HCT116 (cell line): Measurements from ENCODE around the gene TF. TPM values are rescaled to one million over a fixed set of nuclear protein-coding genes. Genes with fewer than 3 reads are reported as not detected.

Source experiments
- ATAC-seq: fragments of 200-7000 bp; cut with Tn5 transposase; 2 replicates; pipeline ENCODE4 v1.9.1; 2020; ENCODE audit warnings: mild to moderate bottlenecking, moderate library complexity
- BruUV-seq: library from RNA; stranded (reverse); fragments of 400-500 nt; replicated peaks from 2 replicates; lab custom pipeline; 2021; lab: Mats Ljungman, UMichigan
- CTCF ChIA-PET: fragments of 300-600 bp; sonication (Branson Sonifier 250); formaldehyde crosslinking; loops from one replicate; lab custom pipeline; 2021; ENCODE audit warnings: antibody characterized with exemption; lab: Charles Lee
- POLR2A ChIA-PET: fragments of 300-600, 350-600 bp; sonication (Branson Sonifier 250); formaldehyde crosslinking; loops from one replicate; lab custom pipeline; 2021; ENCODE audit warnings: antibody characterized with exemption; lab: Charles Lee
- RAD21 ChIA-PET, 2 experiments: fragments of 300-600 bp; sonication (Branson Sonifier 250); formaldehyde crosslinking; loops; one replicate each; lab custom pipeline; 2023; ENCODE audit warnings: low total read pairs in 2 of 2; ENCODE audit not compliant: uncharacterized antibody in 2 of 2, unreplicated experiment in 2 of 2, low non-redundant PET in 1 of 2; lab: Charles Lee
- DNase-seq: peaks from one replicate; pipeline ENCODE4 v3.0.0-alpha.2; 2010; ENCODE audit warnings: low read depth, low spot score
- H2AFZ ChIP-seq: fragments of 200-600 bp; shearing (Covaris generic), sonication (generic); 2 replicates; pipeline ENCODE4 v1.6.1; 2017; ENCODE audit warnings: low read depth, mixed run types, mixed read lengths, antibody characterized with exemption, low read length; ENCODE audit not compliant: poor library complexity, severe bottlenecking
- H3K27ac ChIP-seq: 2 replicates; pipeline ENCODE4 v1.5.1; 2012; ENCODE audit warnings: low read depth, low read length
- H3K27me3 ChIP-seq: fragments of 200-600 bp; sonication (generic); 2 replicates; pipeline ENCODE4 v1.6.1; 2016; ENCODE audit warnings: mixed run types, low read length, mixed read lengths; ENCODE audit not compliant: insufficient read depth
- H3K36me3 ChIP-seq, 2 experiments: fragments of 200-500 bp in 1 of 2; fragments of 200-600 bp in 1 of 2; sonication (Bioruptor generic) in 1 of 2; sonication (generic) in 1 of 2; 2 replicates each; pipeline versions ENCODE4 v1.5.1 to v1.6.1; 2014 to 2016; ENCODE audit warnings: low read length in 2 of 2, inconsistent platforms in 1 of 2, mixed read lengths in 1 of 2, mixed run types in 1 of 2; ENCODE audit not compliant: insufficient read depth in 2 of 2, control insufficient read depth in 1 of 2
- H3K4me1 ChIP-seq, 2 experiments: fragments of 200-600 bp in 1 of 2; sonication (generic) in 1 of 2; 2 replicates each; pipeline versions ENCODE4 v1.5.1 to v1.6.1; 2012 to 2017; ENCODE audit warnings: low read length in 2 of 2, inconsistent platforms in 1 of 2, mild to moderate bottlenecking in 1 of 2, mixed read lengths in 1 of 2, mixed run types in 1 of 2, moderate library complexity in 1 of 2; ENCODE audit not compliant: insufficient read depth in 2 of 2, control insufficient read depth in 1 of 2
- H3K4me2 ChIP-seq: fragments of 200-600 bp; sonication (generic); 2 replicates; pipeline ENCODE4 v1.6.1; 2017; ENCODE audit warnings: mixed run types, low read length, mixed read lengths
- H3K4me3 ChIP-seq, 2 experiments: fragments of 200-600 bp in 1 of 2; sonication (generic) in 1 of 2; replicated peaks in 1 of 2; 2 replicates each; pipeline ENCODE4 v1.5.1; 2011 to 2016; ENCODE audit warnings: low read length in 2 of 2, control low read depth in 1 of 2, low read depth in 1 of 2, mild to moderate bottlenecking in 1 of 2, mixed read lengths in 1 of 2, mixed run types in 1 of 2
- H3K79me2 ChIP-seq: fragments of 200-600 bp; sonication (generic); 2 replicates; pipeline ENCODE4 v1.6.1; 2017; ENCODE audit warnings: mild to moderate bottlenecking, mixed run types, low read length, moderate library complexity, mixed read lengths; ENCODE audit not compliant: insufficient read depth
- H3K9ac ChIP-seq: fragments of 200-600 bp; sonication (generic); 2 replicates; pipeline ENCODE4 v1.6.1; 2016; ENCODE audit warnings: low read length, mixed read lengths
- H3K9me2 ChIP-seq: fragments of 200-600 bp; sonication (generic), shearing (Covaris generic); 2 replicates; pipeline ENCODE4 v1.6.1; 2017; ENCODE audit warnings: mixed run types, mild to moderate bottlenecking, moderate library complexity; ENCODE audit not compliant: insufficient read depth
- H3K9me3 ChIP-seq, 2 experiments: fragments of 200-500 bp in 1 of 2; fragments of 200-600 bp in 1 of 2; sonication (Bioruptor generic) in 1 of 2; sonication (generic) in 1 of 2; 2 replicates each; pipeline ENCODE4 v1.6.1; 2014 to 2017; ENCODE audit warnings: low read length in 2 of 2, mixed read lengths in 2 of 2, inconsistent platforms in 1 of 2, low read depth in 1 of 2, mild to moderate bottlenecking in 1 of 2, mixed run types in 1 of 2, moderate library complexity in 1 of 2; ENCODE audit not compliant: control insufficient read depth in 1 of 2, insufficient read depth in 1 of 2
- H4K20me1 ChIP-seq: fragments of 200-600 bp; sonication (generic), shearing (Covaris generic); 2 replicates; pipeline ENCODE4 v1.6.1; 2017; ENCODE audit warnings: mixed run types, mild to moderate bottlenecking, moderate library complexity; ENCODE audit not compliant: insufficient read depth
- CBX3 ChIP-seq: IDR thresholded peaks from 2 replicates; pipeline ENCODE4 v1.6.1; 2012; ENCODE audit warnings: low read depth
- EGR1 ChIP-seq: IDR thresholded peaks from 2 replicates; pipeline ENCODE4 v1.6.1; 2012; ENCODE audit warnings: low read depth
- ELF1 ChIP-seq: IDR thresholded peaks from 2 replicates; pipeline ENCODE4 v1.6.1; 2012; ENCODE audit warnings: low read depth, borderline replicate concordance
- EZH2 ChIP-seq: fragments of 200-600 bp; sonication (generic); IDR thresholded peaks from 2 replicates; pipeline ENCODE4 v1.6.1; 2017; ENCODE audit warnings: antibody characterized with exemption, mixed run types
- EZH2phosphoT487 ChIP-seq: fragments of 200-600 bp; IDR thresholded peaks from 2 replicates; pipeline ENCODE4 v1.6.1; 2018; ENCODE audit warnings: antibody characterized with exemption, borderline replicate concordance
- FOSL1 ChIP-seq: IDR thresholded peaks from 2 replicates; pipeline ENCODE4 v1.6.1; 2012; ENCODE audit warnings: low read depth
- POLR2A ChIP-seq: IDR thresholded peaks from 2 replicates; pipeline ENCODE4 v1.7.0; 2011; ENCODE audit warnings: borderline replicate concordance; ENCODE audit not compliant: insufficient read depth, insufficient read length; ENCODE audit errors: extremely low read depth
- POLR2AphosphoS5 ChIP-seq: IDR thresholded peaks from 2 replicates; pipeline ENCODE4 v1.6.1; 2011; ENCODE audit warnings: mild to moderate bottlenecking, low read depth, low read length, moderate library complexity
- RAD21 ChIP-seq: IDR thresholded peaks from 2 replicates; pipeline ENCODE4 v1.6.1; 2012; ENCODE audit warnings: low read depth, mild to moderate bottlenecking
- SIN3A ChIP-seq: IDR thresholded peaks from 2 replicates; pipeline ENCODE4 v1.6.1; 2012; ENCODE audit warnings: low read depth
- SP1 ChIP-seq: IDR thresholded peaks from 2 replicates; pipeline ENCODE4 v1.6.1; 2012; ENCODE audit warnings: low read depth
- SRF ChIP-seq: IDR thresholded peaks from 2 replicates; pipeline ENCODE4 v1.6.1; 2012; ENCODE audit warnings: low read depth
- TCF7L2 ChIP-seq: IDR thresholded peaks from 2 replicates; pipeline ENCODE4 v1.7.0; 2011; ENCODE audit warnings: borderline replicate concordance, inconsistent platforms; ENCODE audit not compliant: insufficient read depth, insufficient read length; ENCODE audit errors: extremely low read depth
- YY1 ChIP-seq: IDR thresholded peaks from 2 replicates; pipeline ENCODE4 v1.6.1; 2011; ENCODE audit warnings: low read length, low read depth, moderate library complexity, mild to moderate bottlenecking; ENCODE audit not compliant: insufficient replicate concordance; ENCODE audit errors: extremely low read depth
- ZFX ChIP-seq: fragments of 450-650 bp; IDR thresholded peaks from 2 replicates; pipeline ENCODE4 v1.6.1; 2017
- intact Hi-C: fragments of 100-400 bp; cut with micrococcal nuclease; formaldehyde crosslinking; loops from 2 replicates; pipeline ENCODE4 v1.10.0; 2022
- total RNA-seq: library from RNA; stranded (reverse); gene quantifications from one replicate; pipeline ENCODE4 v1.2.1, GENCODE V29; 2021; ENCODE audit not compliant: unreplicated experiment
- TF ChIP-seq, protein P1 (sequence below): IDR thresholded peaks from 2 replicates; pipeline ENCODE4 v1.6.1; 2012
- TF ChIP-seq, protein P2 (sequence below): IDR thresholded peaks from 2 replicates; pipeline ENCODE4 v1.6.1; 2012; ENCODE audit warnings: low read depth
- TF ChIP-seq, protein P3 (sequence below): IDR thresholded peaks from 2 replicates; pipeline ENCODE4 v1.6.1; 2011; ENCODE audit warnings: mild to moderate bottlenecking, low read length, moderate library complexity; ENCODE audit not compliant: insufficient replicate concordance; ENCODE audit errors: extremely low read depth
- TF ChIP-seq, protein P4 (sequence below): IDR thresholded peaks from 2 replicates; pipeline ENCODE4 v1.6.1; 2012

The TF gene
- total RNA-seq, 1 experiment from 2014 or later = 10.4 TPM

DNA sequence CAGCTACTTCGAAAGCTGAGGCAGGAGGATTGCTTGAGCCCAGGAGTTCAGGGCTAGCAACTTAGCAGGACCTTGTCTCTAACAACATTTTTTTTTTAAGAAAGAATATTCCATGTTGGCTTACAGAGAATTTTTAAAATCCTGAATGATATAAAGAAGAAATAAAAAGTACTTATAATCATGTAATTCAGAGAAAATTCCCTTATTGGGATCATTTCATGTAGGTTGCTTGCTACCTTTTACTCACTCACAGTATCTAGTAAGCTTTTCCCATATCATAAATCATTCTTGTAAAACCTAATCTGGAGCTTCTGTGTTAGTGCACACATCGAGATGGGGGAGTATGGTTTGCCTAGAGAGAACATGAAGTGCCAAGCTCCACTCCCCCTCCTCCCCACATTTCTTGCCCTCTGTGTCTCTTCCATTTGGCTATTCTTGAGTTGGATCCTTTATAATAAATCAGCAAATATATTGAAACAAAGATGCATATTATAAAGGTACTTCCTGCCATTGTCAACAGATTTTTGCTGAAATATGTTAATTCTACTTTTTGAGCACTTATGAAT lies 13.6 kb downstream of the TF start:
- Histone ChIP-seq H3K36me3 (no peaks in the 10 kb centered on the region), H3K9ac (no peak overlapping the region), H4K20me1 (no peaks in the 10 kb centered on the region), H3K9me2 (no peaks in the 10 kb centered on the region), H2AFZ (no peak overlapping the region), H3K4me1 (no peaks in the 10 kb centered on the region), H3K9me3 (no peaks in the 10 kb centered on the region), H3K79me2 (no peaks in the 10 kb centered on the region), H3K27ac (no peak overlapping the region), H3K4me3 (no peak overlapping the region), H3K27me3 (peaks cover 25% of the 10 kb centered on the region), H3K4me2 (no peak overlapping the region)
- RAD21 ChIA-PET = no interaction called here
- CTCF ChIA-PET = no interaction called here
- ATAC-seq (no peak), DNase-seq (no peak)
- intact Hi-C loops = no loop called here
- POLR2A ChIA-PET = no interaction called here
- BruUV-seq = no TSS peak
- TF ChIP-seq EGR1 (no peak), POLR2A (no peak), TCF7L2 (no peak), SRF (no peak), CBX3 (no peak), EZH2phosphoT487 (no peak), RAD21 (no peak), ELF1 (no peak), FOSL1 (no peak), EZH2 (no peak), POLR2AphosphoS5 (no peak), SIN3A (no peak), YY1 (no peak), SP1 (no peak), ZFX (no peak)
- TF ChIP-seq, protein P1, sequence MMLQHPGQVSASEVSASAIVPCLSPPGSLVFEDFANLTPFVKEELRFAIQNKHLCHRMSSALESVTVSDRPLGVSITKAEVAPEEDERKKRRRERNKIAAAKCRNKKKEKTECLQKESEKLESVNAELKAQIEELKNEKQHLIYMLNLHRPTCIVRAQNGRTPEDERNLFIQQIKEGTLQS = no peak
- TF ChIP-seq, protein P2, sequence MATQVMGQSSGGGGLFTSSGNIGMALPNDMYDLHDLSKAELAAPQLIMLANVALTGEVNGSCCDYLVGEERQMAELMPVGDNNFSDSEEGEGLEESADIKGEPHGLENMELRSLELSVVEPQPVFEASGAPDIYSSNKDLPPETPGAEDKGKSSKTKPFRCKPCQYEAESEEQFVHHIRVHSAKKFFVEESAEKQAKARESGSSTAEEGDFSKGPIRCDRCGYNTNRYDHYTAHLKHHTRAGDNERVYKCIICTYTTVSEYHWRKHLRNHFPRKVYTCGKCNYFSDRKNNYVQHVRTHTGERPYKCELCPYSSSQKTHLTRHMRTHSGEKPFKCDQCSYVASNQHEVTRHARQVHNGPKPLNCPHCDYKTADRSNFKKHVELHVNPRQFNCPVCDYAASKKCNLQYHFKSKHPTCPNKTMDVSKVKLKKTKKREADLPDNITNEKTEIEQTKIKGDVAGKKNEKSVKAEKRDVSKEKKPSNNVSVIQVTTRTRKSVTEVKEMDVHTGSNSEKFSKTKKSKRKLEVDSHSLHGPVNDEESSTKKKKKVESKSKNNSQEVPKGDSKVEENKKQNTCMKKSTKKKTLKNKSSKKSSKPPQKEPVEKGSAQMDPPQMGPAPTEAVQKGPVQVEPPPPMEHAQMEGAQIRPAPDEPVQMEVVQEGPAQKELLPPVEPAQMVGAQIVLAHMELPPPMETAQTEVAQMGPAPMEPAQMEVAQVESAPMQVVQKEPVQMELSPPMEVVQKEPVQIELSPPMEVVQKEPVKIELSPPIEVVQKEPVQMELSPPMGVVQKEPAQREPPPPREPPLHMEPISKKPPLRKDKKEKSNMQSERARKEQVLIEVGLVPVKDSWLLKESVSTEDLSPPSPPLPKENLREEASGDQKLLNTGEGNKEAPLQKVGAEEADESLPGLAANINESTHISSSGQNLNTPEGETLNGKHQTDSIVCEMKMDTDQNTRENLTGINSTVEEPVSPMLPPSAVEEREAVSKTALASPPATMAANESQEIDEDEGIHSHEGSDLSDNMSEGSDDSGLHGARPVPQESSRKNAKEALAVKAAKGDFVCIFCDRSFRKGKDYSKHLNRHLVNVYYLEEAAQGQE = no peak
- TF ChIP-seq, protein P3, sequence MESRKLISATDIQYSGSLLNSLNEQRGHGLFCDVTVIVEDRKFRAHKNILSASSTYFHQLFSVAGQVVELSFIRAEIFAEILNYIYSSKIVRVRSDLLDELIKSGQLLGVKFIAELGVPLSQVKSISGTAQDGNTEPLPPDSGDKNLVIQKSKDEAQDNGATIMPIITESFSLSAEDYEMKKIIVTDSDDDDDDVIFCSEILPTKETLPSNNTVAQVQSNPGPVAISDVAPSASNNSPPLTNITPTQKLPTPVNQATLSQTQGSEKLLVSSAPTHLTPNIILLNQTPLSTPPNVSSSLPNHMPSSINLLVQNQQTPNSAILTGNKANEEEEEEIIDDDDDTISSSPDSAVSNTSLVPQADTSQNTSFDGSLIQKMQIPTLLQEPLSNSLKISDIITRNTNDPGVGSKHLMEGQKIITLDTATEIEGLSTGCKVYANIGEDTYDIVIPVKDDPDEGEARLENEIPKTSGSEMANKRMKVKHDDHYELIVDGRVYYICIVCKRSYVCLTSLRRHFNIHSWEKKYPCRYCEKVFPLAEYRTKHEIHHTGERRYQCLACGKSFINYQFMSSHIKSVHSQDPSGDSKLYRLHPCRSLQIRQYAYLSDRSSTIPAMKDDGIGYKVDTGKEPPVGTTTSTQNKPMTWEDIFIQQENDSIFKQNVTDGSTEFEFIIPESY = no peak
- TF ChIP-seq, protein P4, sequence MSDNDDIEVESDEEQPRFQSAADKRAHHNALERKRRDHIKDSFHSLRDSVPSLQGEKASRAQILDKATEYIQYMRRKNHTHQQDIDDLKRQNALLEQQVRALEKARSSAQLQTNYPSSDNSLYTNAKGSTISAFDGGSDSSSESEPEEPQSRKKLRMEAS = no peak
